ENCODE data around the gene TRIM71. TPM values are rescaled to one million over a fixed set of nuclear protein-coding genes. Genes with fewer than 3 reads are reported as not detected.

Gene TRIM71
- total RNA-seq, 1 experiment from 2014 or later, result 0.18 TPM

GRCh38 chr3:32821686-32822296 lies 4.0 kb downstream of the TRIM71 start:
- H3K27me3 ChIP-seq (ENCODE audit: control insufficient read depth, insufficient read depth, low read length), result no peaks in the 10 kb centered on the region; the same call in none of the 2 replicates

More at GRCh38 chr3:32821686-32822296, 4.0 kb downstream of the TRIM71 start:
- in situ Hi-C loops (cut with HindIII; ENCODE audit: low pct_unique_long_range_greater_than_20kb, low sequenced_read_pairs) (no loop called here), intact Hi-C loops (cut with micrococcal nuclease; ENCODE audit: unreplicated experiment) (no loop called here)
- no peak overlapping the region for H3K27ac ChIP-seq (ENCODE audit: low read length)
- no TSS peak for BruUV-seq (replicated peaks)
- DNase-seq (ENCODE audit: low read depth, low spot score), result no peak
- no peaks in the 10 kb centered on the region for H3K36me3 ChIP-seq (ENCODE audit: control insufficient read depth, insufficient read depth, low read length)
- H3K4me3 ChIP-seq (ENCODE audit: low read depth in 2 of 2, low read length in 2 of 2), result no peak overlapping the region
- POLR2A ChIA-PET, result no interaction called here
- CTCF ChIA-PET, result no interaction called here
- no peaks in the 10 kb centered on the region for H3K4me1 ChIP-seq (ENCODE audit: control insufficient read depth, insufficient read depth, low read length)
- ATAC-seq, result no peak
- no peak for TF ChIP-seq REST (IDR thresholded peaks at IDR 0.05; ENCODE audit: insufficient read depth in 1 of 2, low read depth in 2 of 2, low read length in 1 of 2)
- no peak for TF ChIP-seq TCF7L2 (IDR thresholded peaks at IDR 0.05; ENCODE audit: low read depth, low read length)
- no peak for TF ChIP-seq SIN3A (IDR thresholded peaks at IDR 0.05; ENCODE audit: borderline replicate concordance, insufficient read depth, low read depth, low read length)
- no peak for TF ChIP-seq POLR2AphosphoS5 (IDR thresholded peaks at IDR 0.05; ENCODE audit: low read depth, low read length)
- TF ChIP-seq CTCF (IDR thresholded peaks at IDR 0.05), result no peak
- no peaks in the 10 kb centered on the region for H3K9me3 ChIP-seq (ENCODE audit: control insufficient read depth, insufficient read depth, low read depth, low read length)

All from Panc1 (cell line).